ENCODE data around the gene MBNL2. TPM values are rescaled to one million over a fixed set of nuclear protein-coding genes. Genes with fewer than 3 reads are reported as not detected.
A peak's percentile ranks its signal among the peaks of the same experiment; 100 is the strongest.

MBNL2 gene
- total RNA-seq, 1 donor from 2014 or later = 16.9 TPM

DNA sequence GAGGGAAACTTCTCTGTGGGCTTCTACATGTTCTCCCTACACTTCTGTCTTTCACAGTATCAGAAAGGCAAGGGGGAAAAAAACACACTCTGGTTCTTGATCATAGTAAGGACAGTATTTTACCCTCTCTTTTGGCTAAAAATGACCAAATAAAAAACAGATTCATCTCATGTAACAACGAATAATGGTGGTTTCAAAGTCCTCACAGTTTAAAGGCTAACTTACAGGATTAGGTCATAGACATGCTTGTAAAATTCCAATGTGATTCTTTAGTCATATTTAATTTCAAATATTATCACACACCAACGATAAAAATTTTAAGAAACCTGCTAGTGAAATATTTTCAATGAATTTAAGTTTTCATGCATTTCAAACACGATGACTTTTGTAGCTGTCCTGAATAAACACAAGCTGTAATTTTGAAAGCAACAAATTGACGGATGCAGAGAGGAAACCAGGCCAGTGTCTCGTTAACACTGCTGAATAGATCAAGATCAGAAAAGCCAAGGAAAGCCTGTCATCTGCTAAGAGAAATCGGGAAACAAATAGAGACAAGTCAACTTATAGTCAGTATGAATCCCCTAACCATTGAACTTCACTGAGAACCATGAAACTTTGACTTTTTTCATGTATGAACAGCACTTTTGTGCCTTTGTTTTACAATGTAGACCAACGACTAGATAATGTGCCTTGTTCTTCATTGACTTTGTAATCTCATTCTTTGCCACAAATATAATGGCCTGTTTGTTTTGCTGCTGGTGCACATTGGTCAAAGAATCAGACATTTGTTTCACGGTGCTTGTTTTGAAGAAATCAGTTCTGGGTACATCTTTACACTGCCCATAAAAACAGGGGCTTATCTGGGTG, 22.0 kb downstream of the MBNL2 start:
- Mint-ChIP-seq H3K4me3 (peak overlapping the region; percentile 56), H3K36me3 (ENCODE audit: low read depth) (no peaks in the 10 kb centered on the region), H3K9me3 (no peaks in the 10 kb centered on the region), H3K27ac (ENCODE audit: unreplicated experiment) (peak overlapping the region; percentile 92), H3K4me1 (peaks cover 78% of the 10 kb centered on the region), H3K27me3 (ENCODE audit: low read depth) (no peaks in the 10 kb centered on the region)
- DNase-seq (ENCODE audit: low read depth, low spot score) = no peak
- TF ChIP-seq, protein P1, sequence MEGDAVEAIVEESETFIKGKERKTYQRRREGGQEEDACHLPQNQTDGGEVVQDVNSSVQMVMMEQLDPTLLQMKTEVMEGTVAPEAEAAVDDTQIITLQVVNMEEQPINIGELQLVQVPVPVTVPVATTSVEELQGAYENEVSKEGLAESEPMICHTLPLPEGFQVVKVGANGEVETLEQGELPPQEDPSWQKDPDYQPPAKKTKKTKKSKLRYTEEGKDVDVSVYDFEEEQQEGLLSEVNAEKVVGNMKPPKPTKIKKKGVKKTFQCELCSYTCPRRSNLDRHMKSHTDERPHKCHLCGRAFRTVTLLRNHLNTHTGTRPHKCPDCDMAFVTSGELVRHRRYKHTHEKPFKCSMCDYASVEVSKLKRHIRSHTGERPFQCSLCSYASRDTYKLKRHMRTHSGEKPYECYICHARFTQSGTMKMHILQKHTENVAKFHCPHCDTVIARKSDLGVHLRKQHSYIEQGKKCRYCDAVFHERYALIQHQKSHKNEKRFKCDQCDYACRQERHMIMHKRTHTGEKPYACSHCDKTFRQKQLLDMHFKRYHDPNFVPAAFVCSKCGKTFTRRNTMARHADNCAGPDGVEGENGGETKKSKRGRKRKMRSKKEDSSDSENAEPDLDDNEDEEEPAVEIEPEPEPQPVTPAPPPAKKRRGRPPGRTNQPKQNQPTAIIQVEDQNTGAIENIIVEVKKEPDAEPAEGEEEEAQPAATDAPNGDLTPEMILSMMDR (conservative IDR thresholded peaks at IDR 0.05) = no peak

GRCh38 chr13:97245011-97245410, 22.9 kb downstream of the MBNL2 start:
- Mint-ChIP-seq H3K4me3 (peak overlapping the region; percentile 31), H3K27me3 (ENCODE audit: low read depth) (no peaks in the 10 kb centered on the region), H3K27ac (ENCODE audit: unreplicated experiment) (no peak overlapping the region), H3K9me3 (no peaks in the 10 kb centered on the region), H3K36me3 (ENCODE audit: low read depth) (no peaks in the 10 kb centered on the region), H3K4me1 (peaks cover 78% of the 10 kb centered on the region)
- TF ChIP-seq, protein P1 (conservative IDR thresholded peaks at IDR 0.05) = no peak
- no peak for DNase-seq (ENCODE audit: low read depth, low spot score)

DNA sequence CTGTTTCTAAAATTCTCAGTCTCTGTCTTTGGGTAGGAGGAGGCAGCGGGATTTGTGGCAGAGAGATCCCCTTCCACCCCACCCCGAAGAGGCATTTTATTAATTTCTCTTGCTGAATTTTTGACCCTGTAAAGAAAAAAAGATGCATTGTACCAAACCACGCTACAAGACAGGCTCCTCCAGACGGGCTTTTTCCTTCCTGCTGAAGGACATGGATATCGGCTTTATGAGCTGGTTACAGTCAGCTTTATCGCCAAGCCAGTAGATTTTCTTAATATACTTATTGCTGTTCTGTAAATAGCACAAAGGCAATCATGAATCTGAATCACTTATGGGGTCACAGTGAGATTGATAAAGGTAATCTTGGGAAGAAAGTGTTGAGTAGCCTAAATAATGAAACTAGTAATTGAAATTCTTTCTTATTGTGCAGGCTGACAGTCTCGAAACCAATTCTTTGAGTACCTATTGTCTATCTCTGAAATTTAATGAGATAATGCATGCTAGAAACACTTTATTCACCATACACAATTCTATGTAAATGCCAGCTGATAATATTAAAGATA, 24.5 kb downstream of the MBNL2 start:
- DNase-seq (ENCODE audit: low read depth, low spot score) = no peak
- Mint-ChIP-seq H3K4me1 (peaks cover 72% of the 10 kb centered on the region), H3K9me3 (no peaks in the 10 kb centered on the region), H3K27me3 (ENCODE audit: low read depth) (no peaks in the 10 kb centered on the region), H3K36me3 (ENCODE audit: low read depth) (no peaks in the 10 kb centered on the region), H3K27ac (ENCODE audit: unreplicated experiment) (peak overlapping the region; percentile 82), H3K4me3 (peak overlapping the region; percentile 52)
- TF ChIP-seq, protein P1 (conservative IDR thresholded peaks at IDR 0.05) = no peak

- no peak overlapping the region for H3K27ac Mint-ChIP-seq (ENCODE audit: unreplicated experiment)
Measured at GRCh38 chr13:97248243-97248642, 26.1 kb downstream of the MBNL2 start.

GRCh38 chr13:97249093-97249795, 27.1 kb downstream of the MBNL2 start:
- Mint-ChIP-seq H3K9me3 (no peaks in the 10 kb centered on the region), H3K27ac (ENCODE audit: unreplicated experiment) (peak overlapping the region; percentile 60), H3K27me3 (ENCODE audit: low read depth) (no peaks in the 10 kb centered on the region), H3K36me3 (ENCODE audit: low read depth) (no peaks in the 10 kb centered on the region), H3K4me3 (no peak overlapping the region), H3K4me1 (peaks cover 49% of the 10 kb centered on the region)
- TF ChIP-seq, protein P1 (conservative IDR thresholded peaks at IDR 0.05) = no peak
- DNase-seq (ENCODE audit: low read depth, low spot score) = no peak

More at GRCh38 chr13:97248243-97248642, 26.1 kb downstream of the MBNL2 start:
- H3K4me3 Mint-ChIP-seq = no peak overlapping the region
- TF ChIP-seq, protein P1 (conservative IDR thresholded peaks at IDR 0.05) = no peak
- no peaks in the 10 kb centered on the region for H3K36me3 Mint-ChIP-seq (ENCODE audit: low read depth)
- peaks cover 59% of the 10 kb centered on the region for H3K4me1 Mint-ChIP-seq
- no peaks in the 10 kb centered on the region for H3K27me3 Mint-ChIP-seq (ENCODE audit: low read depth)
- no peaks in the 10 kb centered on the region for H3K9me3 Mint-ChIP-seq
- no peak for DNase-seq (ENCODE audit: low read depth, low spot score)

All from neural crest cell (in vitro differentiated cells).